GM19043 (cell line): ENCODE results near the gene AZIN2.

Experiments used
- ATAC-seq: cut with Tn5 transposase; IDR thresholded peaks from one replicate; pipeline ENCODE4 v1.9.1; 2021; ENCODE audit warnings: low read depth; ENCODE audit not compliant: unreplicated experiment

Gene AZIN2

DNA sequence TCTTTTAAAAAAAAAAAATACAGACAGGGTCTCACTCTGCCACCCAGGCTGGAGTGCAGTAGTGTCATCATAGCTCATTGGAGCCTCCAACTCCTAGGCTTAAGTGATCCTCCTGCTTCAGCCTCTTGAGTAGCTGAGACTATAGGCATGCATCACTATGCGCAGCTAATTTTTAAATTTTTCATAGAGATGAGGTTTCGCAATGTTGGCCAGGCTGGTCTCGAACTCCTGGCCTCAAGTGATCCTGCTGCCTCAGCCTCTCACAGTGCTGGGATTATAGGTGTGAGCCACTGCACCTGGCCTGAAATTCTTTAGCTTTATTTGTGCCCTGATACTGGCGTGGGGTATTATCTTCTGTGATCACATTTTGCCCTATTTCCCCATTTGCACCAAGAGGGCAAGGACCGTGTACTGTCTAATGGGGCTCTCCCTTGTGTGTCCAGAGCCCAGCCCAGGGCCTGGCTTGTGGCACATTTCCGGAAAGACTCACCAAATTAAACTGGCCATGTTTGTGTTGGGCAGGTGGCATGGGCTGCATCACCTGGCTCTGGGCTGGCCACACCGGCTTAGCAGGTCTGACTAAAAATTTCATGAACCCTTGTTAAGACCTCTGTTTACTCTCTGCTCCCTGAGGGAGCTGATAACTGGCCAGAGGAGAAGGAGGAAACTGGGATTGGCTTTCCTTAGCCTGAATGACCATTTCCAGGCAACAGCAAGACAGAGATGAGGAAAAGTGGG is 68.7 kb downstream of the AZIN2 start:
- no peak for ATAC-seq

DNA sequence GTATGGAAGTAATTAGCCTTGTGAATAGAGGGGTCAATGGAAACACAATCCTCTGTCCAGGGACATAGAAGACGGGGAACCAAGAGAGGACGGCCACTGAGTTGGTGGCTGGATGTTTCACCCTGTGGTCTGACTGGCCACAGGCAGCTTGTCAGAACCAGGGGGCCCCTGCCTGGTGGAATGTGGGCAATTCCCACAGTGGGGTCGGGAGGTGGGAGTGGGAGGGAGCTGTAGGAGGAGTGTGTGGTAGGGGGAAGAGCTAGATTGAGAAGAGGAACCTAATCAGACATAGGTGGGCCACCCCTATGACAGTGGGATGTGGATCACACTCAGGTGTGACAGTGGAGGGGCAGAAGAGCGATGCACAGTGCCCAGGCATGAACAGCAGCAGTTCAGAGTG is 69.6 kb downstream of the AZIN2 start:
- ATAC-seq, result no peak

DNA sequence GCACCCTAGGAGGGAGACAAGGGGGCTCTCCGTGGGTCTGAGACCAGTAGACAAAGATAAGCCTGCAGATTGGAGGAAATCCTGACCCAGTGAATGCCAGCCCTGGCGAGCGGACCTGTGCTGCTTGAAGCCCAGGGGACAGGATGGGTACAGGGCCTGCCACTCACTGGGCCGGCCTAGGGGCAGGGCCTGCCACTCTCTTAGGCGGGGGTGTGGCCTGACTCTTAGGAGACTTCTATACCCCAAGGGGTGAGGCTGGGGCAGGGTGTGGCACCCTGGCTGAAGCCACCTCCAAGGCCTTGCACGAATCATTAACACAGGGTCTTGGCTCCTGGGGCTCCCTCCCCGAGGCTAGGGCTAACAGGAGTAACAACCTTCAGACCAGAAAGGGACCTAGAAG is 70.2 kb downstream of the AZIN2 start:
- ATAC-seq, result no peak

DNA sequence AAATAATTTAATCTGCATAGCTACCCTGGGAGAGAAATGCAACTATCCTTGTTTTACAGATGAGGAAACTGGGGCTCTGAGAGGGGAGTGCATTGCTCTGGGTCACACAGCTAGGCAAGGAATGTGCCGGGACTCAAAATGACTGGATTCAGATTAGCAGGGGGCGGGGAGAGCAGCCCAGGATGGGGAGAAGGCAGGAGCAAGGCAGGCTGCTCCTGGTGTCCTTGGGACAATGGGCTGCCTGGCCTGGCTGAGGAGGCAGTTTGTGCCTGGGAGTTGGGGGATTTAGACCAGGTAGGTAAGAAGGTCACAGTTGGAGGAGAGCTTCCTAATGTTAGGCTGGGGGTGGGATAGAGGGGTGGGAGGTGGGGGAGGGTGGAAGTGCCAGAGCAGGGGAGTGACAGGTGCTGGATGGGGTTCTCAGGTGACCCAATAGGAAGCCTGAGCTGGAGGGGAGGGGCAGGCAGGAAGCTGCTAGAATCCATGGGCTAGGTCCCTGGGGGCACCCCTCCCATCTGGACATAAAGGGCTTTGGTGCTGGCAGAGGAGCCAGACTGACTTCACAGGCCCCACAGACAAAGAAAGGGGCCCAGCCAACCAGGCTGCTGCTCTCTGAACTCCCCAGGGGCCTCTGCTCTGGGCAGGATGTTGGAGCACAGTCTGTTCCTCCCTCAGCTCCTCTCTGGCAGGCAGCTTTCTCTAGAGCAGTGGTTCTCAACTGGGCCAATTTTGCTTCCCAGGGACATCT is 71.9 kb downstream of the AZIN2 start:
- ATAC-seq, result no peak

DNA sequence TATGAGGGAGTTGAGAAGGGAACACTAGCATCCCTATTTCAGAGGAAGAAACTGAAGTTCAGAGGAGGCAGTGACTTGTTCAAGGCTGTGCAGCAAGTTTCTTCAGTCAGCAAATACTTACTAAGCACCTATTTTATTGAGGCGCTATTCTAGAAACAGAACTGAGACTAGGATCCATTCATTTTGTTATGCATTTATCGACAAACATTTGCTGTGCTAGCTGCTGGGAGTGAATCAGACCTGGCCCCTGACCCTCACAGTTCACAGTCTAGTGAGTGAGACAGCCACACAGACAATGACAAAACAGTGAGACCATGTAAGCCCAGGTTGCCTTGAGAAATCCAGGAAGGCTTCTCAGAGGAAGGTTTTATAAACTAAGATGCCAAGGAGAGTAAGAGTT is 72.7 kb downstream of the AZIN2 start:
- no peak for ATAC-seq

DNA sequence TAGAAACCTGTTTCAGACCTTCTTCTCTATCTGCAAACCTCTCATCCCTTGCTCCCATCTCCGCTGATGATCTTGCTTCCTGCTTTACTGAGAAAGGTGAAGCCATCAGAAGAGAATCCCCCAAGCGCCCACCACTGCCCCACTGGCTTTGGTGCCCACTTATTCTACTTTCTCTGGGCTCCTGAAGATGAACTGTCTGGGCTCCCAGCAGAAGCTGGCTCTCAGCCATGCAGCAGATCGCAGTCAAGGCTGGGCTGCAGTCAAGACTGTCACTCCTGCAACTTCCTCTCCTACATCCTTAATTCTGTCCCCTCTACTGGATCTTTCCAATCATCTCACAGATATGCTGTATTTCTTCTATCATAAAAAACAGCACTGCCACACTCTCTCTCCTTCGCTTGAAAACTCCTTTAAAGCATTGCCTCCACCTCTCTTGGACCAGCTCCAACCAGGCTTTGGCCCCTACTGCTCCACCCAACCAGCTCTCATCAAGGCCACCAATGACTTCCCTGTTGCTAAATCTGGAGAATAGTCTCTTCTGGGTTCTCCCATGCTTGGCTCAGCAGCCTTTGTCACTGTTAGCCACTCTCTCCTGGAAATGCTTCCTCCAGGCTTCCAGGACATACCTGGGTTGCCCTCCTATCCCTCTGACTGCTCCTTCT is 75.1 kb downstream of the AZIN2 start:
- no peak for ATAC-seq

DNA sequence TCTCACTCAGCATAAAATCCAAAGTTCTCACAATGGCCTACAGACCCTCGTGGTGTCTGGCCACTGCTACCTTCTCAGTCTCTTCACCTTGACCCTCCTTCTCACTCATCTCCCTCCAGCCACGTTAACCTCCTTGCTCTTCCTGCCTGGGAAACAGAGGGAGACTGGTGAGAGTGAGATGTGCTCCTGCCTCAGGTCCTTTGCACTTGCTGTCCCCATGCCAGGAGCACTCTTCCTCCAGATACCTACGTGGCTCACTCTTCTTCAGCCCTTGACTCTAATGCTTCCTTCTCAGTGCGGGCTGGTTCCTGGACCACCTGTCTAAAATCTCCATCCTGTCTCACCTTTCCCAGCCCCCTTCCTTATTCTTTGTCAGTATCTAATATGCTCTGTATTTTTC is 76.2 kb downstream of the AZIN2 start:
- no peak for ATAC-seq

DNA sequence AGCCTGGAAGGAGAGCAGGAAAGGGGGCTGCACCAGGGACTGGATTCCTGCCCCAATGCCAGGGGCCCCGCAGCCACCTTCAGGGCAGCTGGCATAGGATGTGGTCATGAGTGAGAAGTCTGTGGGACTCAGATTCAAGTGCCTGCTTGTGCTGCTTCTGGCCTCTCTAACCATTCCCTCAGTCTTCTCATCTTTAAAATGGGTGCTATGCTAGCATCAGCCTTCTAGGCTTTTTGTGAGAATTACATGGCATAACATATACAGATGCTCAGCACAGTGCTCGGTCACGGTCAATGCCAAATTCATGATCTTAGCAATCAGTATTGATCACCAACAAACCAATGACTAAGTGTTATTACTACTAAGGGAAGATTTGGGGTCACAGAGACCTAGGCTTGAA is 77.4 kb downstream of the AZIN2 start:
- ATAC-seq, result no peak

DNA sequence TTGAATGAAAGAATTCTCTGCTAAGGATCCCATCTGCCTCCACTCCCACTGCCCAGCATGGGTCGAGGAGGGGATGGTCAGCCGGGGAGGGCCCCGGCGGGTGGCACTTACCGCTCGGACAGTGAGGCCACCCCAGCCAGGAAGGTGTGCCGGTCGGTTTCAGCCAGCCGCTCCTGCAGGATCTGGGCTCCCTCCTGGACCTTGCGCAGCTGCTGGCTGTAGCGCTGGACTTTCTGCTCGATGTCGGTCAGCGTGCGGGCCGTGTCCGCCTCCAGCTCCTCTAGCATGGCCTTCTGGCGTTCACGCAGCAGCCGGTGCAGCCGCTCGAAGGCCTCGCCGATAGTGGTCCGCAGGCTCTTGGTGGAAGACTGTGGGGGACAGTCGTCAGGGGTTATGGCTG is 78.6 kb downstream of the AZIN2 start:
- ATAC-seq, result no peak

DNA sequence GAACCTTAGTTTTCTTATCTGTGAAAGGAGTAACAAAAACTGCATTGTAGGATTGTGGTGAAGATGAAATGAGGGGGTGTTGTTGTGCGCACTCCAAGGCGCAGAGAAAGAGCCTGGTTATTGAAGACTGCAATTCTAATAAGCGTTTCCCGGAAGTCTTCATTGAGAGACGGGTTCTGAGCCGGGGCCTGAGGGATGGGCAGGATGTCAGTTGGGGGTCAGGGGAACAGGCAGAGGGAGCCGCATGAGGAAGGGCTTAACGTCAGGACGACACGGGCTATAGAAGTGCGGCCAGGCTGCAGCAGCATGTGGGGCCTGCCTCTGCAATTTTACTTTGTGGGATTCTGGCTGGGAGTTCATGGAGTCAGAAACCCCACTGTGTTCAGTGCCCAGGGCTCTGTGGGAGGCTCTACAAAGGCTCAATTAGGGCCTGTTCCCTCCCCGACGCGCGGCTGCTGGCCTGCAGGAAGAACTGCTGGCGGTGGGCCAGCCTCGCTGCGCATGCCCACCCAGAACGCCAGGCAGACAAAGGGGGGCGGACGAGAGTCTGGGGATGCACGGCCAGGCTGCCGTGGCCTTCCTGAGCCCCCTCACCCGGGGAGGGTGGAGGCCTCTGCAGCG is 80.2 kb downstream of the AZIN2 start:
- no peak for ATAC-seq

DNA sequence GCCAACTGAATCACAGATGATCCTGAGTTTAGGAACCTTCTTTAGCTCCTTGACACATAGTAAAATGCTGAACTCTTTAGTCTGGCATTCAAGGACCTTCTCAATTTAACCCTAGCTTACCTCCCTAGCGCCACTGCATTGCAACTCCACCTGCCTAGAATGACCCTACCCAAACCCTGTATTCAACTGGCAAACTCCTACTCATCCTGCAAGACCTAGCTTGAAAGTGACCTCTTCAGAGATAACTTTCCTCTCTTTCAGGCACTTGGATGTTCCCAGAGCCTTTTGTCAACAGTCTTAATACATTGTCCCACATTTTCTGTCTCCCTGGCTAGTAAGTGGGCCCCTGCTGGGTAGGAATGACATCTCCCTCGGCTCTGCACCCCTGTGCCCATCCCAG is 81.2 kb downstream of the AZIN2 start:
- ATAC-seq, result no peak

DNA sequence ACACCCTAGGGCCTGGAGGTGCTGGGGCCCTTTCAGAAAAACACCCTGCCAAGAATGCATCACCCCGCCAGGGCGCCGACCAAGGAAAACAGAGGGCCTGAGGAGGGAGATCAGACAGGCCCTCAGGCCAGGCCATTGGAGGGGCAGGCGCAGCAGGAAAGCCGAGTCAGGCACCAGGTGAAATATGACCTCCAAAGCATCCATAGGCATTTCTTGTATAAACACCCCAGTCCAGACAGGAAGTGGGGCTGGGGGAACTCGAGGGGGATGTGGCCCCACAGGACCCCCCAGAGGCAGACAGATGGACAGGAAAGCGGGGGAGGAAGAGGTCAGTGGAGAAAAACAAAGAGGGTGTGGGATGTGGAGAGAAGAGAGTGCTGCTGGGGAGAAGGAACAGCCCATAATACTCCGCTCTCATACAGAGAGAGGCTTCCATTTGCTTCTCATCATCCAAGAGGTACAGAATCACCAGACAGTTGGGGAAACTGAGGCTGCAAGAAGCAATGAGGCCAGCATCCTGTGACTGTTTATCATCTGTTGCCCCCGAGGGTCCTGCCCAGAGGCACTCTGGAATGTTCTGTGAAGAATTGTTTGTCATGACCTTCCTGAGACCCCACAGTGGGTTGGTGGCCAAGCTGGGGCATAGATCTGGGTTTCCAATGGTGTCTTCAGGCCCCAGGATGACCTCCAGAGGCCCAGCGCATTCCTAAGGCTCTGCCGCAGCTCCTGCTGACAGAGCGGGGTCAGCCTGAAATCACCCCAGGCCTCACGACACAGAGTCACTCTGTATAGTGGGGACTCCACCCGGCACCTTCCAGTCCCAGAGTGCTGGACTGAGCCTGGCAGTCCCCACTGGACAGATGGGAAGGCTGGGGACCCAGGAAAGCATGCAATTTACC is 82.9 kb downstream of the AZIN2 start:
- ATAC-seq, result no peak

DNA sequence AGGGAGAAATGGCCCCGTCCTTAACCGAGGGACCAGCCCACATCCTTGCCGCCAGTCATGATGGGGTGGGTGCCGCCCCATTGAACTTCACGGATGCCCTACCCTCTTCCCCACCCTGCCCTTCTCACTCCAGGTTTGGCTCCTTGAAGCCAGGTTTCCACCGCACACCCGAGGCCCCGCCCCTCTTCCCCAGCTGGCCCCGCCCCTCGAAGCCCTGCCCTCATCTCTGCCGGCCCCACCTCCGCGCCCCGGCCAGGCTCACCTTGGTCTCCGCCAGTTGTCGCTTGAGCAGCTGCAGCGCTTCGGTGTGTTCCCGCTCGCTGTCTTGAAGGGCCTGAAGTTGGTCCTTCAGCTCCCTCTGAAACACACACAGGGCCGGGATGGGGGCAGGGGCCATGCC is 84.3 kb downstream of the AZIN2 start:
- no peak for ATAC-seq

DNA sequence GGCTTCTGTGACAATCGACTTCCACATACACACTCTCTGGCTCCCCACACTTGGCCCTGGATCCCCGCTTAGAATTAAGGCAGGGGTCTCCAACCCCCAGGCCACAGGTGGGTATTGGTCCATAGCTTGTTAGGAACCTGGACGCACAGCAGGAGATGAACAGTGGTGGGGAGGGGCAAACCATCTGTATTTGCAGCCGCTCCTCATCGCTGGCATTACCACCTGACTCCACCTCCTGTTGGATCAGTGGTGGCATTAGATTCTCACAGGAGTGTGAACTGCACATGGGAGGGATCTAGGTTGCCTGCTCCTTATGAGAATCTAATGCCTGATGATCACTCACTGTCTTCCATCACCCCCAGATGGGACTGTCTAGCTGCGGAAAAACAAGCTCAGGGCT is 84.9 kb downstream of the AZIN2 start:
- ATAC-seq, result no peak

DNA sequence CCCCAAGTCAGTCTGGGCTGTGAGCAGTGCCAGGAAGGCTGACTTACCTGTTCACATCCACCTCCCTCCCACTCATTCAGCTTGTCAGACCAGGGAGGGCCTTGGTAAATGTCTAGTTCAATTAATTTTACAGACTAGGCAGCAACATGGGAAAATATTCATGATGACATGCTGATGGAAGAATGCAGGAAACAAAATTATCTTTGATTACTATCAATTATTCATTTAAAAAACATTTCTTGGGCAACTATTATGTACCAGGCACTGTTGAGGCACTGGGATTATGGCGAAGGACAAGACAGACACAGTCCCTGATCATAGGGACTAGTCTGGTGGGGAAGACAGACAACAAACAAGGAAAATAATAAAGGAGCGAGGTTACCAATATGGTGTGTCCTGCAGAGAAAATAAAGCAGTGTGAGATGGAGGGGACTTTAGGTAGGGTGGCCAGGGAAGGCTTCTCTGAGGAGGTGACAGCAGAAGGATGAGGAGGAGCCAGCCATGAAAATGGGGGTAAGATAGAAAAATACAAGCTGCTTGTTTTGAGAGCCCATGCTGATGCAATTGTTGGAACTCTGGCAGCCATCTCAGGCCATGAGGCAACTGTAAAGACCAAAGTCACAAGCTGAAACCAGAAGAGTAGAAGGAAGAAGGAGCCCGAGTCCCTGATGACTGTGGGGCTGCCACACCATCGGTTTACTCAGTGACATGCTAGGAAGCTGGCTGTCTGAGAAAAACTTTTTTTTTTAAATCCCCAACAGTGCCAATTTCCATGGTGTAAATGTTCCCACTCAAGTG is 86.9 kb downstream of the AZIN2 start:
- no peak for ATAC-seq

DNA sequence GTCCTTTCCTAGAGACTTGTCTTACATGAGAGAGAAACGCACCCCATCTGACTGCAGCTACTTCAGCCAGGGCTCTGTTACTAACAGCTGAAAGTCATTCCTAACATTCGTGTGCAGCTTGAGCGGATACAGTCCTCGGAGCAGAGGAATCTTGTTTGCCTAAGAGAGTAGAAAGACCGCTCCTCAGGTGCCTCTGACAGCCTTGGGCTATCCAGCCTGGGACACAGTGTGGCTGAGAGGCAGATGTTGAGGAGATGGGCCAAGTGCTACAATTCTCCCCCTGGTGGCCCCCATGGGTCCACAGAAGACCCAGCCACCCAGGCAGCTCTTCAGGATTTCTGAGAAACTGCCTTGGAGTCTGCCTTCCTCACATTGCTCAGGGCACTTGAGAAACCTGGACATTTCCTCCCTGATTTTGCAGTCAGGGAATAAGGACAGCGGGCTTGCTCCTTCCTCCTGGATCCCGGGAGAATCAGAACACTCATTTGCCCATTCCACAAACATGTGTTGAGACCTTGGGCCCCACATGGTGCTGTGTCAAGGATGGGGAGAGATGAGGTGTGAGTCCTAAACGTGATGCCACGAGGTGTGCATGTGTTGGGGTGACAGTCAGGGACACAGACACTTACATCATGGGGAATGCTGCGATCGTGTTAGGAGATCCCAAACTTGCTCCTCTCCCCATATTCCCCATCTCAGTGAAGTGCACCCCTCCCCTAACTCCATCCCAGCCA is 87.8 kb downstream of the AZIN2 start:
- ATAC-seq, result no peak

DNA sequence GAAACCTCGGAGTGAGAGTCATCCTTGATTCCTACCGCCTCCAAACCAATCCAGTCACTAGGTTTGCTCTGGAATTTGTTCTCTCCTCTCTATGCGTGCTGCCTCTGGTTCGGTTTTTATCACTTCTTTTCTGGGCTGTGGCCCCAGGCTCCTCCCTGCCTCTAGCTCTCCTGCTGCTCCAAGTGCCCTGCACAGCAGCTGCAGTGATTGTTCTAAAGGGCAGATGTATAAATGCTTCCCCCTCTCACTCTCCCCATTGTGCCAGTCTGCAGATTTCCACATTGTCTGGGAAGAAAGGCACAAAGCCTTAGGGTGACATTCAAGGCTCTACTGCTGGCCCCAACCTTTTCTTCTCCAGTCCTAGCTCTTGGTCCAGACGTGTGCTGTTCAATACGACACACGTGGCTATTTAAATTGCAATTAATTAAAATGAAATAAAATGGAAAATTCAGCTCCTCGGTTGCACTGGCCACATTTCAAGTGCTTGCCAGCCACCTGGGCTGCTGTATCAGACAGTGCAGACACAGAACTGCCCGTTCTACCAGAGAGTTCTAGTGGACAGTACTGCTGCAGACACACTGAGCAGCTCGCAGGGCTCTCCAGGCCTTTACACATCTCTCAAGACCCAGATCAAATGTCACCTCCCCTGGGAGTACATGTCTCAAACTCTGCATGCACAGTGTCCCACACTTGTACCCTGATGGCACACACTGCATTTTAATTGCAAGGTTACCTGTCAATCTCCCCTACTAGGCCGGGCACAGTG is 88.5 kb downstream of the AZIN2 start:
- ATAC-seq, result no peak
